Stimulated activated CD4-positive, alpha-beta T cell treated with anti-CD3 and anti-CD28 coated beads, Interleukin-15, amount 100 ng/mL, for 24 hours (primary cell): ENCODE data around the gene SEPHS1.
"Not testable (repeated sequence)": the region's sequence is repeated elsewhere in the genome, so short reads cannot be mapped to it uniquely, and the experiment has no call there.

Source experiments
- DNase-seq: peaks from one replicate; pipeline ENCODE4 v3.0.0-alpha.2; 2020

Gene SEPHS1

GRCh38 chr10:13348216-13349017 lies at the start of gene SEPHS1:
Gene SEPHS1 (minus strand): TSS chr10:13348293. CDS start chr10:13344950, 3,343 bp downstream.
- DNase-seq, result peak; percentile 92

- no peak for DNase-seq
Observed at GRCh38 chr10:13397052-13397451, 49.0 kb upstream of the SEPHS1 start.

- DNase-seq, result no peak
Observed at GRCh38 chr10:13396369-13396768, 48.3 kb upstream of the SEPHS1 start.

- no peak for DNase-seq
Observed at GRCh38 chr10:13395540-13395939, 47.4 kb upstream of the SEPHS1 start.

- DNase-seq, result no peak
Observed at GRCh38 chr10:13393640-13394039, 45.5 kb upstream of the SEPHS1 start.

GRCh38 chr10:13392701-13393100 lies 44.6 kb upstream of the SEPHS1 start:
- DNase-seq, result no peak

GRCh38 chr10:13390604-13391522 lies 42.8 kb upstream of the SEPHS1 start:
- no peak for DNase-seq

GRCh38 chr10:13388478-13389230 lies 40.6 kb upstream of the SEPHS1 start:
- DNase-seq, result no peak

- DNase-seq, result no peak
Observed at GRCh38 chr10:13386021-13386420, 37.9 kb upstream of the SEPHS1 start.

- no peak for DNase-seq
Observed at GRCh38 chr10:13383399-13383761, 35.3 kb upstream of the SEPHS1 start.

- DNase-seq, result no peak
Observed at GRCh38 chr10:13382703-13383398, 34.8 kb upstream of the SEPHS1 start.

GRCh38 chr10:13379061-13379460 lies 31.0 kb upstream of the SEPHS1 start:
- not testable (repeated sequence) for DNase-seq

GRCh38 chr10:13376746-13377145 lies 28.7 kb upstream of the SEPHS1 start:
- no peak for DNase-seq

- no peak for DNase-seq
Observed at GRCh38 chr10:13376297-13376696, 28.2 kb upstream of the SEPHS1 start.

- DNase-seq, result no peak
Observed at GRCh38 chr10:13375791-13376190, 27.7 kb upstream of the SEPHS1 start.

GRCh38 chr10:13373644-13374043 lies 25.6 kb upstream of the SEPHS1 start:
- no peak for DNase-seq

- no peak for DNase-seq
Observed at GRCh38 chr10:13372524-13372923, 24.4 kb upstream of the SEPHS1 start.

GRCh38 chr10:13371897-13372470 lies 23.9 kb upstream of the SEPHS1 start:
- peak; percentile 69 for DNase-seq

GRCh38 chr10:13366891-13367290 lies 18.8 kb upstream of the SEPHS1 start:
- DNase-seq, result no peak

GRCh38 chr10:13365831-13366230 lies 17.7 kb upstream of the SEPHS1 start:
- DNase-seq, result no peak

GRCh38 chr10:13365243-13365642 lies 17.1 kb upstream of the SEPHS1 start:
- no peak for DNase-seq

GRCh38 chr10:13360587-13360986 lies 12.5 kb upstream of the SEPHS1 start:
- DNase-seq, result no peak
